Activated CD4-positive, alpha-beta T cell treated with anti-CD3 and anti-CD28 coated beads, Interleukin-2, Interleukin-4, amounts not matched to agents 100 ng/mL and 50 ng/mL, durations not matched to agents 16 hours and 8 hours (primary cell): Measurements from ENCODE around the gene GPBP1L1.

Experiments used
- DNase-seq: peaks from one replicate; pipeline ENCODE4 v3.0.0-alpha.2; 2020; ENCODE audit warnings: low spot score

The GPBP1L1 gene

GRCh38 chr1:45589861-45590260 lies 96.5 kb downstream of the GPBP1L1 start:
- DNase-seq: no peak

GRCh38 chr1:45586769-45587168 lies 99.6 kb downstream of the GPBP1L1 start:
- no peak for DNase-seq

- DNase-seq: no peak
Measured at GRCh38 chr1:45585496-45586075, 100.7 kb downstream of the GPBP1L1 start.

GRCh38 chr1:45585110-45585426 lies 101.3 kb downstream of the GPBP1L1 start:
- no peak for DNase-seq

GRCh38 chr1:45584351-45585109 lies 101.8 kb downstream of the GPBP1L1 start:
- peak; percentile 88 for DNase-seq

GRCh38 chr1:45583666-45584350 lies 102.5 kb downstream of the GPBP1L1 start, which contains the start of gene NASP:
Gene NASP (plus strand): TSS chr1:45584041. CDS start chr1:45584147, 106 bp downstream.
- peak; percentile 92 for DNase-seq

GRCh38 chr1:45583264-45583665 lies 103.1 kb downstream of the GPBP1L1 start:
- peak; percentile 97 for DNase-seq
